Measurements from ENCODE around the gene CCDC187.

DNA sequence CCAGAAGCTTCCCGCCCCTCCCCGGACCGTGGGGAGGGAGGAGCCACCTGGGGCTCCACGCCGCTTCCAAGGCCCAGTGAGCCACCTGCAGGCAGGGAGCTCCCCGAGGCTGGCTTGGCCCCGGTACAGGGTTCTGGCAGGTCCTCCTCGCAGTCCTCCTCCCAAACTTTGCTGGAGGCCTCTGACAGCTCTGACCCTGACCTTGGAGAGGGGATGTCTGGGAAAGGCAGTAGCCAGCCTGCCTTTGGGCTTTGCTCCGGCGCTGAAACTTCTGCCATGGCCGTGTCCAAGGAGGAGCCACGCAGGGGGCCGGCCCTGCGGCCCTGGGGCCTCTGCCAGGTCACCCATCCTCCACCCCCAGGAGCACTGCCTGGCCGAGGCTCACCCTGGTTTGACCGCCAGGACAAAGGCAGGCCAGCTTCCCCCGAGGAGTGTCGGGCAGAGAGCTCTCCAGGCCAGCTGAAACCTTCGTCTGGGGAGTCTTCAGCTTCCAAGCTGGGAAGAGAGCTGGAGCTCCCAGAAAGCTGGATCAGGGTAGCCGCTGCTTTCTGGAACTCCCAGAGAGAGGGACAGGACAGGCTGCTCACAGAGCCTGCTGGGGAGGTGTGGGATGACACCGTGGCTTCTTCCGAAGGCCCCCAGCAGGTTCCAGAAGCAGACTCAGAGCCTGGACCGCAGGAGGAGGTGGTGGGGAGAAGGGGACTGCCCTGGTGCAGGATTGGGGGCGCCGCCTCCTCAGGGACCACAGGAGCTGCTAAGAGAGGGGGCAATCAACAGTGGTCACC, 49.3 kb downstream of the CCDC187 start:
- TF ChIP-seq, protein P1, sequence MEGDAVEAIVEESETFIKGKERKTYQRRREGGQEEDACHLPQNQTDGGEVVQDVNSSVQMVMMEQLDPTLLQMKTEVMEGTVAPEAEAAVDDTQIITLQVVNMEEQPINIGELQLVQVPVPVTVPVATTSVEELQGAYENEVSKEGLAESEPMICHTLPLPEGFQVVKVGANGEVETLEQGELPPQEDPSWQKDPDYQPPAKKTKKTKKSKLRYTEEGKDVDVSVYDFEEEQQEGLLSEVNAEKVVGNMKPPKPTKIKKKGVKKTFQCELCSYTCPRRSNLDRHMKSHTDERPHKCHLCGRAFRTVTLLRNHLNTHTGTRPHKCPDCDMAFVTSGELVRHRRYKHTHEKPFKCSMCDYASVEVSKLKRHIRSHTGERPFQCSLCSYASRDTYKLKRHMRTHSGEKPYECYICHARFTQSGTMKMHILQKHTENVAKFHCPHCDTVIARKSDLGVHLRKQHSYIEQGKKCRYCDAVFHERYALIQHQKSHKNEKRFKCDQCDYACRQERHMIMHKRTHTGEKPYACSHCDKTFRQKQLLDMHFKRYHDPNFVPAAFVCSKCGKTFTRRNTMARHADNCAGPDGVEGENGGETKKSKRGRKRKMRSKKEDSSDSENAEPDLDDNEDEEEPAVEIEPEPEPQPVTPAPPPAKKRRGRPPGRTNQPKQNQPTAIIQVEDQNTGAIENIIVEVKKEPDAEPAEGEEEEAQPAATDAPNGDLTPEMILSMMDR (IDR thresholded peaks at IDR 0.05) = no peak
- TF ChIP-seq POLR2A (IDR thresholded peaks at IDR 0.05) = no peak
- TF ChIP-seq POLR2AphosphoS5 (IDR thresholded peaks at IDR 0.05) = no peak
